Measurements from ENCODE around the gene EFNA5.

DNA sequence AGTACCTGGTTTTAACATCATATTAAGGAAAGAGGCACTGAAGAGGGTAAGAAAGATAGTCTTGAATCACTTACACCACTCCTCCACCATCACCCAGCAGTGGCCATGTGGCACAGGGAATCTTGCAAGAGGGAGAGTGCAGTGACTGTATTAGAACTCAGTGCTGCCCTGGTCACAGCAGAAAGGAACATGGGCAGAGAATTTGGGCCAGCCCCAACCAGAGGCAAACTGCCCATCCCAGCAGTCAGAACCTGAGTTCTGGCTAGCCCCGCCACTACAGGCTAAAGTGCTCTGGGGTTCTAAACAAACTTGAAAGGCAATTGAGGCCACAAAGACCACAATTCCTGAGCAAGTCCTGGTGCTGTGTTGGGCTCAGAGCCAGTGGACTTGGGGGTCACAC lies 16.7 kb upstream of the EFNA5 start:
- TF ChIP-seq EZH2phosphoT487 (IDR thresholded peaks at IDR 0.05; ENCODE audit: insufficient read depth, low read depth) (no peak), EZH2 (IDR thresholded peaks at IDR 0.05; ENCODE audit: insufficient read depth, poor library complexity, severe bottlenecking) (no peak)
